Sigmoid colon (tissue), 4 donors: ENCODE data around the gene IQCF6.

ENCODE experiments used
- EP300 ChIP-seq, 4 donors: sonication (generic); formaldehyde crosslinking; IDR thresholded peaks; one replicate each; pipeline ENCODE4 v1.6.1; 2017; ENCODE audit warnings: antibody characterized with exemption in 4 of 4
- POLR2A ChIP-seq, 2 donors: fragments of 450-650 bp; IDR thresholded peaks; one replicate each; pipeline ENCODE4 v1.6.1; 2016; ENCODE audit warnings: antibody characterized with exemption in 2 of 2, mild to moderate bottlenecking in 2 of 2, moderate library complexity in 2 of 2

DNA sequence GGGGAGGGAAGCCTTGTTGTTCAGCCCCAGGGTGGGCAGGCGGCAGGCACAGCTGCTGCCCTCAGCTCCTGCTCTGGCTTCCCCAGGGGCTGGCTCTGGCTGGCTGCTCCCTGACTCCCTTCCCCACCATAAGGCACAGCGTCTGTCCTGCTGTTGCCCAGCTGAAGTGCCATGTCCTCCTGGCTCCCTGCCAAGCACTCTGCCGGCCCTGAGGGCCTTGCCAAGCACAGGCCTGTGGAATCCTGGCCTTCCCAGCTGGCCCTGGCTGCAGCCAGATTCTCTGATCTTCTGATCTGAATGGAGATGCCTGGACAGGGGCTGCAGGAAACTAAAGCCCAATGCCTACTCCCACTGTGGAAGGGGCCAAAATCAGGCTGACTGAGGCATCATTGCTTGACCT lies 1.1 kb downstream of the IQCF6 start:
- TF ChIP-seq POLR2A (IDR thresholded peaks at IDR 0.05) = no peak
- TF ChIP-seq EP300 (IDR thresholded peaks at IDR 0.05) = no peak
